DND-41 (cell line): ENCODE measurements around the gene MYRIP.

ENCODE experiments used
- ATAC-seq: fragments of 200-7000 bp; cut with Tn5 transposase; 3 replicates; pipeline ENCODE4 v1.9.1; 2021; ENCODE audit warnings: low read depth; ENCODE audit not compliant: insufficient read depth
- DNase-seq: peaks from one replicate; pipeline ENCODE4 v3.0.0-alpha.2; 2020
- H2AFZ ChIP-seq: 2 replicates; pipeline ENCODE4 v1.6.0; 2012; ENCODE audit warnings: low read depth, low read length
- H3K27ac ChIP-seq: 2 replicates; pipeline ENCODE4 v1.5.1; 2012; ENCODE audit warnings: low read length, inconsistent platforms
- H3K27me3 ChIP-seq: fragments of 200-600 bp; sonication (generic); 2 replicates; pipeline ENCODE4 v1.6.0; 2012; ENCODE audit warnings: low read length, mild to moderate bottlenecking, inconsistent platforms; ENCODE audit not compliant: insufficient read depth, poor library complexity
- H3K36me3 ChIP-seq: 2 replicates; pipeline ENCODE4 v1.5.1; 2012; ENCODE audit warnings: low read length, inconsistent platforms; ENCODE audit not compliant: insufficient read depth
- H3K4me1 ChIP-seq: 2 replicates; pipeline ENCODE4 v1.5.1; 2012; ENCODE audit warnings: mild to moderate bottlenecking, low read length; ENCODE audit not compliant: insufficient read depth
- H3K4me2 ChIP-seq: 2 replicates; pipeline ENCODE4 v1.6.0; 2012; ENCODE audit warnings: mild to moderate bottlenecking, moderate library complexity, low read length, inconsistent platforms; ENCODE audit not compliant: insufficient read depth
- H3K4me3 ChIP-seq, 2 experiments: fragments of 200-600 bp in 1 of 2; shearing (Covaris generic) in 1 of 2; 2 replicates each; pipeline ENCODE4 v1.5.1; 2012 to 2016; ENCODE audit warnings: inconsistent platforms in 2 of 2, low read length in 2 of 2, mild to moderate bottlenecking in 2 of 2, low read depth in 1 of 2, moderate library complexity in 1 of 2
- H3K79me2 ChIP-seq: 2 replicates; pipeline ENCODE4 v1.6.0; 2012; ENCODE audit warnings: low read length, inconsistent platforms; ENCODE audit not compliant: insufficient read depth
- H3K9ac ChIP-seq: 2 replicates; pipeline ENCODE4 v1.6.0; 2012; ENCODE audit warnings: low read depth, mild to moderate bottlenecking, inconsistent platforms, low read length, moderate library complexity
- H3K9me3 ChIP-seq: 2 replicates; pipeline ENCODE4 v1.5.1; 2012; ENCODE audit warnings: low read length, moderate library complexity, mild to moderate bottlenecking, inconsistent platforms; ENCODE audit not compliant: insufficient read depth, severe bottlenecking
- H4K20me1 ChIP-seq: 2 replicates; pipeline ENCODE4 v1.6.0; 2012; ENCODE audit warnings: low read length; ENCODE audit not compliant: insufficient read depth
- CTCF ChIP-seq: IDR thresholded peaks from 2 replicates; pipeline ENCODE4 v1.5.1; 2012; ENCODE audit warnings: borderline replicate concordance, low read length, moderate library complexity, mild to moderate bottlenecking; ENCODE audit not compliant: poor library complexity, severe bottlenecking; ENCODE audit errors: extremely low read depth
- EZH2 ChIP-seq: IDR thresholded peaks from 3 replicates; pipeline ENCODE4 v1.6.1; 2012; ENCODE audit warnings: borderline replicate concordance, low read depth, mild to moderate bottlenecking, moderate library complexity, low read length, inconsistent platforms; ENCODE audit not compliant: severe bottlenecking

The MYRIP gene

GRCh38 chr3:39849992-39850715 lies 40.7 kb downstream of the MYRIP start:
- Histone ChIP-seq H2AFZ (no peak overlapping the region), H3K9ac (no peak overlapping the region), H3K79me2 (no peaks in the 10 kb centered on the region), H3K27me3 (peaks cover 8% of the 10 kb centered on the region), H3K27ac (no peak overlapping the region), H4K20me1 (no peaks in the 10 kb centered on the region), H3K36me3 (no peaks in the 10 kb centered on the region), H3K4me1 (no peaks in the 10 kb centered on the region), H3K4me2 (no peak overlapping the region), H3K9me3 (no peaks in the 10 kb centered on the region), H3K4me3 (no peak overlapping the region)
- TF ChIP-seq EZH2 (no peak), CTCF (no peak)
- DNase-seq (no peak), ATAC-seq (no peak)

GRCh38 chr3:39850716-39851032 lies 41.3 kb downstream of the MYRIP start:
- Histone ChIP-seq H3K79me2 (no peaks in the 10 kb centered on the region), H3K9me3 (no peaks in the 10 kb centered on the region), H3K4me1 (no peaks in the 10 kb centered on the region), H3K4me3 (no peak overlapping the region), H3K36me3 (no peaks in the 10 kb centered on the region), H4K20me1 (no peaks in the 10 kb centered on the region), H2AFZ (no peak overlapping the region), H3K27ac (no peak overlapping the region), H3K4me2 (no peak overlapping the region), H3K27me3 (peaks cover 8% of the 10 kb centered on the region), H3K9ac (no peak overlapping the region)
- ATAC-seq (no peak), DNase-seq (no peak)
- TF ChIP-seq EZH2 (no peak), CTCF (no peak)

- Histone ChIP-seq H3K4me1 (no peaks in the 10 kb centered on the region), H3K27me3 (peaks cover under 1% of the 10 kb centered on the region), H4K20me1 (no peaks in the 10 kb centered on the region), H3K36me3 (no peaks in the 10 kb centered on the region), H3K4me3 (no peak overlapping the region), H3K27ac (no peak overlapping the region), H3K9ac (no peak overlapping the region), H3K79me2 (no peaks in the 10 kb centered on the region), H3K9me3 (no peaks in the 10 kb centered on the region), H3K4me2 (no peak overlapping the region), H2AFZ (no peak overlapping the region)
- ATAC-seq (no peak), DNase-seq (no peak)
- TF ChIP-seq CTCF (no peak), EZH2 (no peak)
Observed at GRCh38 chr3:39855517-39855916, 46.1 kb downstream of the MYRIP start.

- Histone ChIP-seq H3K9me3 (no peaks in the 10 kb centered on the region), H3K36me3 (no peaks in the 10 kb centered on the region), H3K9ac (no peak overlapping the region), H3K27me3 (no peaks in the 10 kb centered on the region), H4K20me1 (no peaks in the 10 kb centered on the region), H2AFZ (no peak overlapping the region), H3K79me2 (no peaks in the 10 kb centered on the region), H3K4me1 (no peaks in the 10 kb centered on the region), H3K27ac (no peak overlapping the region), H3K4me3 (no peak overlapping the region), H3K4me2 (no peak overlapping the region)
- no peak for ATAC-seq
- no peak for TF ChIP-seq CTCF
- TF ChIP-seq EZH2 = no peak
- DNase-seq = no peak
Observed at GRCh38 chr3:39869890-39870289, 60.5 kb downstream of the MYRIP start.
